Testis (tissue), 2 donors: ENCODE results near the gene PRKCZ.

Experiments used
- CTCF ChIP-seq, 3 experiments: fragments of 450-650 bp in 2 of 3; fragments of 200-600 bp in 1 of 3; sonication (generic) in 1 of 3; IDR thresholded peaks; one replicate each; pipeline ENCODE4 v1.5.1; 2016 to 2019; ENCODE audit warnings: antibody characterized with exemption in 3 of 3, mild to moderate bottlenecking in 2 of 3, moderate library complexity in 1 of 3
- POLR2A ChIP-seq: fragments of 450-650 bp; IDR thresholded peaks from one replicate; pipeline ENCODE4 v1.6.1; 2017; ENCODE audit warnings: antibody characterized with exemption, mild to moderate bottlenecking, moderate library complexity

DNA sequence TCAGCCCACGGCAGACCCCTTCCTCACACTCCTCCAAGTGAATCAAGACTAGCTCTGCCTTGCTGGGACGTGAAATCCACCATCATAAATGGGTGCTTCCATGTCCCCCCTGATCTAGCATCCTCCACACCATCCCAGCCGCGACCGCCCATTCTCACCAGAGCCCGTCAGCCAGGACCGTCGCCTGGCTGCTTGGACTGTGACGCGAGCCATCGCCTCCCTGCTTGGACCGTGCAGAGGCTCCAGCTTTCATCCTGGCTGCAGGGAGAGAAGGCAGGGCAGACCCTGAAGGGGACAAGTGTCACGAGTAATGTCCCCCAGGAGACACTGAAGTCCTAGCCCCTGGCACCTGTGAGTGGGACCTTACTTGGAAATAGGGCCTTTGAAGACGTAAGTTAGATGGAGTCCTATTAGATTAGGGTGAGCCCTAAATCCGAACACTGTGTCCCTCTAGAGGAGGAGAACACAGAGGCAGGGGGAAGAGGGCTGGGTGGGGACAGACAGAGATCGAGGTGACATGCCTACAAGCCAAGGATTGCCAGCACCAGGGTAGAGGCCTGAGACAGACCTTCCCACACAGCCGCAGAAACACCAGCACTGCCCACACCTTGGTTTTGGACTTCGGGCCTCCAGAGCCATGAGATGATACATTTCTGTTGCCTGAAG is 12.8 kb upstream of the PRKCZ start:
- TF ChIP-seq POLR2A (no peak), CTCF (IDR thresholded peaks at IDR 0.05) (no peak)
